GM19025 (cell line): ENCODE results near the gene SPHK1.

Experiments used
- ATAC-seq: cut with Tn5 transposase; IDR thresholded peaks from one replicate; pipeline ENCODE4 v1.9.1; 2021; ENCODE audit warnings: mild to moderate bottlenecking, low read depth, moderate library complexity; ENCODE audit not compliant: unreplicated experiment

SPHK1 gene

DNA sequence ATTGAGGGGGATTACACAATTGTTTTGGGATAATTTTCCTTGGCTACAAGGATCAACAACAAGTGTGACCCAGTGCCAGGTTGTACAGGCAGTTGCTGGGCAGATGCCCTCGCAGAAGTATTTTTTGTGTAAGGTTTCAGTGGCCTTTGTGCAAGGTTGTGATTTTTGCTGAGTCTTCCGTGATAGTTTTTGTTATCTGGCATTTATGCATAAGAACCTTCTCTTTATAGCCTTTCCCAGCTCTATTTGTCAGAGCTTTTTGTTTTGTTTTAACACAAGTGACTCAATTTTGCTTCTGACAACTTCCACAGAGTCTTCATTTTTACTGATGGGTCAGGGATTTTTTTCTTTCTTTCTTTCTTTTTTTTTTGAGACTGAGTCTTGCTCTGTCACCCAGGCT lies 23.9 kb upstream of the SPHK1 start:
- ATAC-seq: no peak

DNA sequence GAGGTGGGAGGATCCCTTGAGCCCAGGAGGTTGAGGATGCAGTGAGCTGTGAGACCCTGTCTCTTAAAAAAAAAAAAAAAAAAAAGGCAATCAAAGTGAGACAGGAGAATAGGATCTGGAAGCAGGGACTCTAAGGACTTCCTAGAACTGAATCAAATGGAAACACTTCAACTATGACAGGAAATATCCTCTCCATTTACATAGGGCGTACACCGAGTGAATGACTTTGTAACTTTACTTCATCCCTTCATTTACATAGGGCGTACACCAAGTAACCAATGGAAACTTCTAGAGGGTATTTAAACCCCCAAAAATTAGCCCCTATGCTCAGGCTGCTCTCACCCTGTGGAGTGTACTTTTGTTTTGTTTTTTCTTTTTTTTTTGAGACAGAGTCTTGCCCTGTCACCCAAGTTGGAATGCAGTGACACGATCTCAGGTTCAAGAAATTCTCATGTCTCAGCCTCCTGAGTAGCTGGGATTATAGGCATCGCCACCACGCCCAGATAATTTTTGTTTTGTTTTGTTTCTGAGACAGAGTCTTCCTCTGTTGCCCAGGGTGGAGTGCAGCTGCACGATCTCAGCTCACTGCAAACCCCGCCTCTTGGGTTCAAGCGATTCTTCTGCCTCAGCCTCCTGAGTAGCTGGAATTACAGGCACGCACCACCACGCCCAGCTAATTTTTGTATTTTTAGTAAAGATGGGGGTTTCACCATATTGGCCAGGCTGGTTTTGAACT lies 21.1 kb upstream of the SPHK1 start:
- no peak for ATAC-seq

DNA sequence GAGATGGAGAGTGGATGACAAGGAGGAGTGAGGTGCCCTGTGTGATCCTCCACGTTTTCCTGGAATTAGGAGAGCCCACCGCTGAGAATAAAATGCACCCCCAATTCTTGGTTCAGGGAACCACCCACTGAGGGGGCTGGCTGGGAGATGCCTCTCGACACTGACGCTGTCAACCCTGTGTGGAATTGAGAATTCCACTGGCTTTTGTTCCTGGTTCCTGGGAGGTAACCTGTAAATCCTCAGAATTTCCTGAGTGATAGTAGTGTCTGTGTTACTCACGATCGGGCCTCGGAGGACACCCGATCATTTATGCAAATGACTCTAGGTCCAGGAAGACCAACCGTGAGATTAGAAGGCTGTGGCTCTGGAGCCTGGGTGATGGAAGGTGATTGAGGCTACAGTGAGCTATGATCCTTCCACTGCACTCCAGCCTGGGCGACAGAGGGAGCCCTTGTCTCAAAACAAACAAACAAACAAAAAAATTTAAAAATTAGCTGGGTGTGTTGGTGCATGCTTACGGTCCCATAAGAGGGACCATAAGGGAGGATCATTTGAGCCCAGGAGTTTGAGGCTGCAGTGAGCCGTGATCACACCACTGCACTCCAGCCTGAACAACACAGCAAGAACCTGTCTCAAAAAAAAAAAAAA lies 19.0 kb upstream of the SPHK1 start:
- no peak for ATAC-seq

DNA sequence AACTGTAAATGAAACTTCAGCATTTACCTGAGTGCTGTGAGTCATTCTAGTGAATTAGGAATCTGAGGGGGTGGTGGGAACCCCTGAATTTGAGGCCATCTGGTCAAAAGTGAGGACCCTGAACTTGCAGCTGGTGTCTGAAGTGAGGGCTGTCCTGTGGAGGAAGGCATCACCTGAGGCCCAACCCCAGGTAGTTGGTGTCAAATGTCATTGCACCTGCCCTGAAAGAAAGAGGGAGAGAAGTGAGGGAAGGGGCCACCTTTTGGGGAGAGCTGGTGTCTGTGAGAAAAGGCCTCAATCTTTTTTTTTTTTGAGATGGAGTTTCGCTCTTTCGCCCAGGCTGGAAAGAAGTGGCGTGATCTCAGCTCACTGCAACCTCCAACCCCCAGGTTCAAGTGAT lies 18.2 kb upstream of the SPHK1 start:
- no peak for ATAC-seq

DNA sequence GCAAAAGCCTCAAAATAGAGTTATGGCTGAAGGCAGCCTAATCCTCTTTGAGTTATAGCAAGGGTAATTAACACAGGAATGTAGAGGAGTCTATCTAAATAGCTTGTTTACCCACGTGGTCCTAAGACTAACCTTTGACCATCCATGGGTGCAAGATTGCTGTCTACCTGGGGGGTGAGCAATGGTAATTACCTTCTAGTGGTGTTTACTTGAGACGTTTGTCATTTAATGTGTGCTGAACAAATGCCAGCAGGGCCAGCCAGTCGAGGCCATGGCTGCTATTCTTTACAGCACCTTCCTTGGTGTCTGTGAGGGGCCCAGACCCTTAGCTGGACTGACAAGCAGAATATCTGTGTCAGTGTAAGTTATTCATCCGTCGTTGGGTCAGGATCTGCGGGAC lies 16.8 kb upstream of the SPHK1 start:
- no peak for ATAC-seq

DNA sequence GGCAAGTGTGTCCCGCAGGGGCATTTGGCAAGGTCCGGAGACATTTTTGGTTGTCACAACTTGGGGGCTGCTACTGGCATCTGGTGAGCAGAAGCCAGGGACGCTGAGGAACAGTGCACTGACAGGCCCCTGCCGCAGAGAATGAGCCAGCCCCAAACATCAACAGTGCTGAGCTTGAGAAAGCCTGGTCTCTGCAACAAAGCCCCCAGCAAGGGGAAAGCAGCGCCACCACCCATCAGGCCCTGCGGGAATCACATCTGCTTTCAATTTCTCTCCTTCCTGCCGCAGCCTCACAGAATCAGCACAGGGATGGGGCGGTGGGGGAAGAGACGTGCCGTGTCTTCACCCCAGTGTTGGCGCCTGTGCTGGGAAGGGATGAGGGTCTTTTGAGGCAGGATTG lies 15.9 kb upstream of the SPHK1 start:
- no peak for ATAC-seq

DNA sequence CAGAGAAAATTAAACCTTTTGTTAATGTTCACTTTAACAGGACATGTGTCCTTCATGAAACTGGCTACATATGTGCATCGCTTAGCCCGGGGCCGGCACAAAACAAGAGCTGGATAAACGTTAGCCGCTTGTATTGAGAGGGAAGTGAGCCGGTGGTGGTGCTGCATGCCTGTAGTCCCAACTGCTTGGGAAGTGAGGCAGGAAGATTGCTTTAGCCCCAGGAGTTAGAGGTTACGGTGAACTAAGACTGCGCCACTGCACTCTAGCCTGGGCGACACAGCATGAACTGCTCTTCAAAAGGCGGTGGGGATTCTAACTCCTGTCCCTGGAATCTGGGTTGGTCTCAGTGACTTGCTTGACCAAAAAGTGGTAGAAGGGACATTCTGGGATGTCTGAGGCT lies 15.0 kb upstream of the SPHK1 start:
- ATAC-seq: no peak

DNA sequence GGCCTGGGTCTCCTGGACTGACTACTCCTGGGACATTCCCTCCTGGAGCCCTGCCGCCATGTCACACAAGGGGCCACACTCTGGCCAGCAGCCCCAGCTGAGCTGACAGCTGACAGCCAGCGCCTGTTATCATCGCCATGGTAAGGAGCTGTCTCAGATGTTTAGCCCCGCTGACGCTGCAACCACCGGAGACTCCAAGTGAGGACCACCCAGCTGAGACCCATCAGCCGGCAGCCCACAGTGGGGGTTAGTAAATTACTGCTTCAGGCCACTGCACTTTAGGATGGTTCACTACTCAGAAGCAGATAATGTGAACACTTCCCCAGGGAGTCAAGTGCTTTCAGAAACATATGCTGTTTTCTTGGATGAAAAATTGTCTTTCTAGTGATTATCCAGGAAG lies 14.6 kb upstream of the SPHK1 start:
- no peak for ATAC-seq

DNA sequence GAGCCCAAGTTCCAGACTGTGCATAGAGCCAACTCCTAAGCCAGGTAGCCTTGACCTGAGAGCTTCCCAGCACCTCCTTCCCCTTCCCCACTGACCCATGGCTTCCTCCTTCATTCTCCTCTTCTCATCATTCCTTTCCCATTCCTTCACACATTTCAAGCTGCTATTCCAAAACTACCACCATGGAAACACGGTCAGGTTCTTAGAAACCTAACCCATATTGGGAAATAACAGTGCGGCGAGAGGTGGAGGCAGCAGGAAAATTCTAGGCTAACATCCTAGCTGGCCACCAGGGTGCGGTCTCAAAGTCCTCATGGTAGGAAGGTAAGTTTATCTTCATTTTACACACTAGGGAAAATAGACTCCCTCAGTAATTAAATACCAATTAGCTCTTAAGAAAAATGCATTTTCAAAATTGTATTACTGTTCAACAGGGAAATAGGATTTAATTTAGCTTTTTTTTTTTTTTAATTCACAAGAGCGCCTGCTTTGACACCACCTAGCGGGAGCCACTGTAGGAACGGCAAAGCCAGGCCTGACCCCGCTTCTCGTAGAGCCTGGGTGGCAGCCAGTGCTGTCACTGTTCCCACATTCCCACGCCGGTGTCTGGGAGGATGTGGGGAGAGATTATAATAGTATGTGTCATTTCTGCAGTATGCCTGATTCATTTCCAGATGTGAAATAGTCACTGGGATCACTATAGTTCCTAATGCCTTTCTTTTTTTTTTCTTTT lies 14.0 kb upstream of the SPHK1 start:
- no peak for ATAC-seq

DNA sequence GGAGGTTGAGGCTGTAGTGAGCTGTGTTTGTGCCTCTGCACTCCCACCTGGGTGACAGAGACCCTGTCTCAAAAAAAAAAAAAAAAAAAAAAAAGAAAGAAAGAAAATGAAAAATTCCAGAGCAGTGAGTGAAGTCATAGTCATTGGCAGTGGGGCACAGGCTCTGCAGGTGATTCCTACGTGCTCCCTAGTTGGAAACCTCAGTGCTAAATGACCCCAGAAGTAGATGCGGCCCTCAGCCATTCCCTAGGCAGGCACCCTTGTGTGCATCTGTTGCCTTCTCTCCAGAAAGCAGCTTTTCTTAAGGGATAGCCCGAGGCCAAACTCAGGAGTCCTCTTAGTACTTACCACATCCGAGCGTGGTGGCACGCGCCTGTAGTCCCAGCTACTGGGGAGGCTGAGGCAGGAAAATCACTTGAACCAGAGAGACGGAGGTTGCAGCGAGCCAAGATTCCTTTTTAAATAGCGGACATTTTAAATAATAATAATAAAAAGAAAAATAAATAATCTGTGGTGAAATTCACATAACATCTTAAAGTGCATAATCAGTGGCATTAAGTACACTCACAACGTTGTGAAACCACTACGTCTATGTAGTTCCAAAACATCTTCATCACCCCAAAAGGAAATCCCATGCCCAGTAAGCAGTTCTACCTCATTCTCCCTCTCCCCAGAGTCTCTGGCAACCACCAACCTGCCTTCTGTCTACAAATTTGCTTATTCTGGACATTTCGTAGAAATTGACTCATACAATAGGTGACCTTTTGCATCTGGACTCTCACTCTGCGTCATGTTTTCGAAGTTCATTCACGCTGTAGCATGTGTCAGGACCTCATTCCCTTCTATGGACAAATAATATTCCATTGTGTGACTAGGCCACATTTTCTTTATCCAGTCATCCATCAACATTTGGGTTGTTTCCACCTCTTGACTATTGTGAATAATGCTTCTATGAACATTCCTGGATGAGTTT lies 12.5 kb upstream of the SPHK1 start:
- ATAC-seq: no peak

DNA sequence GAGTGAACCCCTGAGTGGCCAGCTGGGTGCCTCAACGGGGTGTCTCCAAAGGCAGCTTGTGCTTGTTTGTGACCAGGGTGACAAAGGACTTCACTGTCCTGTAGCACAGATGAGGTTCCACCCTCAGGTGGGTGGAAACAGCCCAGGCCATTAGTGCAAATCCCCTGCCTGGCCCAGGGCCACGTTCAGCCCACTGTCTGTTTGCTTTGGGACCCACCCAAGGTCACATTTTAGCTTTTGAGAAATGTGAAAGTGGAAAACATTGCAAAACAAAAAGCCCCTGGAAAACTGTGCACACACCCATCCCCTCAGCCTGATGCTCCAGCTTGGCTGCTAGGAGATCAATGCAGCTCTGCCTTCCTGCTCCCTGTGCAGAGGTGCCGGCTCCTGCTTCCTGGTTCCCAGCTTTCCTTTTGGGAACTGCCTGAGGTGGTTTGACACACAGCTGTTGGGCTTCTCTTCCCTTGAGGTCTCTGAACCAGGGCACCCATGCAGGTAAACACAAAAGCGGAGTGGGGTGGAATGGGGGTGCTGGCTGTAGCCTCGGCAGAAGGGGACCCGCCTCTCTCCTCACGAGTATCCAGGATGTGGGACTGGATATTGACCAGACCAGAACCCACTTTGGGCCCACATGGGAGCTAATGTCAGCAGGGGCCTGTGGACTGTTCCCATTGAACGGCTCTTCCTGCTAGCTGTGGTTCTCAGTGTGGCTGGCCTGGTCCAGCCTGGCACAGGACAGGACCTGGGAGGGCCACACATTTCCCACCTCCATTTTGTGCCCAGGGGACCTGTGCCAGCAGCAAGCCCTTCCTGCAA lies 7.9 kb upstream of the SPHK1 start:
- no peak for ATAC-seq

DNA sequence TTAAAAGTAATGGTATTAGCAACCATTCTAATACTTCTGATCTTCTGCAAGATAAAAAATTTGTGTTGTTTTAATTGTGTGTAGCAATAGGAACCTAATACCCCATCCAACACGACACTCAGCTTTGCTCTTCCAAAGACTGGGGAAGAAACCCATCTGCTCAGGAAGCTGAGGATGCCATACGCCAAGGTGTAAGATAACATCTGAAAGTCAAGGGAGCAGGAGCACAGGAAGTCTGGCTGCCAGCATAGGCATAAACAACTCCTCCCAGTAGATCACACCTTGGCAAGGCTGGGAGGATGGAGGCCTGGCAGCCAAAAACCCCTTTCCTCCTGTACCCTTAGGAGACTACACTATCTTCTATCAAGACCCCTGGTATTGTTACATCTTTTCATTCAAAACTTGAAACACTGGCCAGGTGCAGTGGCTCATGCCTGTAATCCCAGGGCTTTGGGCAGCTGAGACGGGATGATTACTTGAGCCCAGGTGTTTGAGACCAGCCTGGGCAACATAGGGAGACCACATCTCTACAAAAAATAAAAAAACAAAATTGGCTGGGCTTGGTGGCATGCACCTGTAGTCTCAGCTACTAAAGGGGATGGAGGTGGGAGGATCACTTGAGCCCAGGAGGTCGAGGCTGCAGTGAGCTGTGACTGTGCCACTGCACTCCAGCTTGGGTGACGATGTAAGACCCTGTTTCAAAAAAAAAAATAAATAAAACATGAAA lies 5.7 kb upstream of the SPHK1 start:
- no peak for ATAC-seq

DNA sequence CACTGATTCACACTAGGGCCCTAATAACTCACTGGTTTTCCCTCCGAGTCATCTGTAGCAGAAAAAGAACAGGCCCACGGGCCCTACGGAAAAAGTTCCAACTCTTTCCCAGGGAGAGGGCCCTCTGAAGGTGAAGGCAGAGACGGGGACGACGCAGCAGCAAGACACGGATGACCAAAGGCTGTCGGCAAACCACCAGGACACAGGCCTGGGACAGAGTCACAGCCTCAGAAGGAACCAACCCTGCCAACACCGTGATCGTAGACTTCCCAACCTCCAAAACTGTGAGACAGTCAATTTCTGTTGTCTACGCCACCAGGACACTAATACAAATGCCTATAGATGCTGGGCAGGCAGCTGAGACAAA lies 5.2 kb upstream of the SPHK1 start:
- no peak for ATAC-seq

DNA sequence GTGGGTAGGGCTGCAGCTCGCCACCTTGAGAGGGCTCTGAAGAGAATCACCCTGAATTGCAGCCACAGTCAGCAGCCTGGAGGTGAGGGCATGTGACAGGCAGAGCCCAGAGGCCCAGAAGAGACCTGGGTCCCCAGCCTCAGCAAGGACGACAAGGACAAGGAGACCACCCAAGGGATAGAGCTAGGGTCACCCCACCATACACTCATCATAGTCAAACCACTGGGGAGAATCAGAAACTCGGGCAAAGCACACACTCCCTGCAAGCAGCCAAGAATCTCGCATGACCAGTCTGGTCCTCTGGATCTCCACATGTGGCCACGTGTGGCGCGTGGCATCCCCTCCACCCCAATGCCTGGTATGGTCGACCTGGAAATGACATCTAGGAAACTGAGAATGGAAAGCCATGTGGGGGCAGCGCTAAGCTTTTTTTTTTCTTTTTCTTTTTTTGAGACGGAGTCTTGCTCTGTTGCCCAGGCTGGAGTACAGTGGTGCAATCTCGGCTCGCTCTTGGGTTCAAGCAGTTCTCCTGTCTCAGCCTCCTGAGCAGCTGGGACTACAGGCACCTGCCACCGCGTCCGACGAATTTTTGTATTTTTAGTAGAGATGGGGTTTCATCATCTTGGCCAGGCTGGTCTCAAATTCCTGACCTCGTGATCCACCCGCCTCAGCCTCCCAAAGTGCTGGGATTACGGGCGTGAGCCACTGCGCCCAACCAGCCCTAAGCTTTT lies 4.6 kb upstream of the SPHK1 start:
- no peak for ATAC-seq

DNA sequence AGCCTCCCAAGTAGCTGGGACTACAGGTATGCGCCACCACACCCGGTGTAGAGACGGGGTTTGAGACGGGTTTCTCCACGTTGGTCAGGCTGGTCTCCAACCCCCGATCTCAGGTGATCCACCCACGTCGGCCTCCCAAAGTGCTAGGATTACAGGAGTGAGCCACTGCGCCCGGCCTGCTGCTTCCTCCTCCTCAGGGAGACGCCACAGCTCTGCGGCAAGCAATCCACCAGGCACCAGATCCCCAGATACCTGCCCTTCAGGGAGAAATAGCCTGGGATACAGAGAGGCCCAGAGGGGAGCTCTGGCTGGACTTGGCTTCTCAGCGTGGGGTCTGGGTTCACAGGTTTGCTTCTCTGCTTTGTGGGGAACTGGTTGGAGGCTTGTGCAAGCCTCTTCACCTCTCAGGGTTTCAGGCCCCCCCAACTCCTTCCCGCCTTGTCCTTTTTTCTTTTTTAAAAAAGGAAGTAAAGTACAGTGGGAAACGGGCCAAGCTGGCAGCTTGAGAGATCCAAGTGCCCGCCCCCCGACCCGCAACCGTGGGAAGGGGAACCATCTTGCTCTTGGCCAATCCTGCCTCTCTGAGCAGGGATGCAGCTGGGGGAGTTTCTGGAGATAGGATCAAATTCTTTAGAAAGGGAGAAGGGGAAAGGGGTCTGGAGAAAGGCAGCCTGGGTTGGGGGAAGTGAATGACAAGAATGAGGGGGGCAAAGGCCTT lies 2.6 kb upstream of the SPHK1 start:
- no peak for ATAC-seq

DNA sequence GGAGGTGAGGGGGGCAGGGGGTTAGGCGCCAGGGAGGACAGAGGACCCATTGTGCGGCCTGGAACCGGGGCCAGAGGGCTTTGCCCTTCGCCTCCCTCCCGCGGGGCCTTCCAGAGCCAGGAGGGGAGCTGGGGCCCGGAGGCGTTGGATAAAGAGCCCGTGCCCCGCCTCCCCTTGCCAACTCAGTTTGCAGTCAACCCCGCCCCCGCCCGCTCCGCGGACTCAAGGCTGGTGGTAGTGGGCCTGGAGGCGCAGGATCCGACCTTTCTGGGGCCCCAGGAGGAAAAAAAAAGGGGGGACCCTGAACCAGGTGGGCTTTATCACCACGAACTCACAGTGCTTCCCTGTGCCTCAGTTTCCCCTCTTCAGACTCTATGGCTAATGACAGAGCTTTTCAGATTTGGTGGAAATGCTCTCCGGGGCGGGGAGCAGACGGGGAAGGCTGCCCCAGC lies 2.0 kb upstream of the SPHK1 start:
- ATAC-seq: no peak

DNA sequence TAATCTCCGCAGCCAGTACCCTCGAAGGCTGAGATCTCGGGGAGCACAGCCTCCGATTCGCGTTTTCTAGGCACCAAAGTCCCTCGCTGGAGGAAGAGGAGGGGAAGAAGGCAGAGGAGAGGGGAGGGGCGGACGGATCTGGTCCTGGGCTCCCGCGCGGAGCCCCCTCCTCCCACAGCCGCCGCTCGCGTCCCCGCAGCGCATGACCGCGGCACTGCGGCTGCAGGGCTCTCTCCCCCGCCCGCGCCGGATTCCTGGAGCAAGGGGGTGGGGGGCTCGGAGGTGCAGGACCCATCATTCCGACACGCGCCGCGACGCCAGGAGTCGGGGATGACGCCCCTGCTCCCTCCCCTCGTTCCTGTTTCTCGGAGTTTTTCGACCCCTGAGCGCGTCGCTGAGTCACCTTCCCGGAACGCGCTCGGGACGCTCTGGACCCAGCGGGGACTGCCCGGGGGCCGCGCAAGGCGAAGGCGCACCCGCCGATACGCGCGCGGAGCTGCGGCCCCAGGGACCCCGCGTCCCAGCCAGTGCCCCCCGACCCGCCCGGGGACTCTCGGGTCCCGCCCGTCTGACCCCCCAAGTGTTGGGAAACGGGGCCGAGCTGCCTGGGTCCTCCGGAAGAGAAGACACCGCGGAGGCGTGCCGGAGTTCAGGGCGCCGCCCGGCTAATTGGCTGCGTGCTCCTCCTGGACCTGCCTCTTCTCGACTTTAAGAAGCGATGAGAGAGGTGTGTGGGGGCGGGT lies 1.4 kb upstream of the SPHK1 start:
- no peak for ATAC-seq
